GM19463 (cell line): ENCODE measurements around the gene OTOS.

ENCODE experiments used
- ATAC-seq: cut with Tn5 transposase; IDR thresholded peaks from one replicate; pipeline ENCODE4 v1.9.1; 2021; ENCODE audit warnings: mild to moderate bottlenecking, moderate library complexity; ENCODE audit not compliant: unreplicated experiment

OTOS gene

GRCh38 chr2:240168041-240168440, 27.6 kb upstream of the OTOS start:
- ATAC-seq = no peak

DNA sequence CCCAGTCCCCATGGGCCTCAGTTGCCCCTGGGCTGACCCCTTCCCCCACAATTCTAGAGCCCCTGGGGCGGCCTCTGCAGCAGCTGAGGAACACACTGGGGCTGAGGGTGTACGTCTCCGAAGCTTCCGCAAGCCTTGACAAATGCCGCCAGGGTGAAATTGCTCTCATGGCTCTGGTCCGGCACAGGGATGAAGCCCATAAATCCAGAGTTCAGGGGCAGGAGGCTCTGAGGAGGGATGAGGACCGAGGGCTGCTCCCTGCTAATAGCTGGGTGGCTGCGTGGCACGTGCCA, 27.1 kb upstream of the OTOS start:
- no peak for ATAC-seq

GRCh38 chr2:240166761-240167587, 26.5 kb upstream of the OTOS start:
- ATAC-seq = no peak

DNA sequence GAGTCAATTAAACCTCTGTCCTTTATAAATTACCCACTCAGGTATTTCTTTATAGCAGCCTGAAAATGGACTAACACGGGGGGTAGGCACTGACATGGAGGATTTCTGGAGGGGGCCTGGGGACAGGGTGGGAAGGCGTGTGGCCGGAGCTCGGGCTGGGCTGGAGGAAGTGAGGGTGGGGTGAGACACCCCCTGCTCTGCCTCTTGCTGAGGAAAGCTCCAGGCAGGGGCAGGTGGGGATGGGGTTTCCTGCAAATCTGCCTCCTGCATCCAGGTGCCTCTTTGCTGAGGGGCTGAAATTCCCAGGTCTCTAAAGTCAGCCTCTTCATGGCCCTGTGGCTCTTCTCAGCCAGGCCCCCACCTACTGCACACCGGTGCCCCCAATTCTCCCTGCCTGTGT, 25.7 kb upstream of the OTOS start:
- ATAC-seq = no peak

GRCh38 chr2:240165661-240166060, 25.2 kb upstream of the OTOS start:
- no peak for ATAC-seq

DNA sequence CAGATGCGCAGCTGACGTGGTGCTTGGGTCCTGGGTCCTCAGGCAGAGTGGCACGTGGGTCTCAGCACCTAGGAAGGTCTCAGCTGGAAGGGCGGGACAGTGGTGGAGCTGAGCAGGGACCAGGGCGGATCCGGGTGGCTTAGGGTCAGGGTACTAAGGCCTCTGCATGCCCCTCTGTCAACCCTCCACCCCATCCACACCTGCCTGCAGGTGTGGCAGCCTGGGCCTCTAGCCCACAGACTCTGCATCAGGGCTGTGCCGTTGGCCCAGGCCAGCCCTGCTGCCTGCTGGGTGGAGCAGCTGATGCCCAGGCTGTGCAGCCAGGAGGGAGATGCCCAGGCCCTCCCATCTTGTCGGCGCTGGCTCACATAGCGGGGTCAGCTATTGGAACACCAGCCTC, 24.6 kb upstream of the OTOS start:
- ATAC-seq = no peak

DNA sequence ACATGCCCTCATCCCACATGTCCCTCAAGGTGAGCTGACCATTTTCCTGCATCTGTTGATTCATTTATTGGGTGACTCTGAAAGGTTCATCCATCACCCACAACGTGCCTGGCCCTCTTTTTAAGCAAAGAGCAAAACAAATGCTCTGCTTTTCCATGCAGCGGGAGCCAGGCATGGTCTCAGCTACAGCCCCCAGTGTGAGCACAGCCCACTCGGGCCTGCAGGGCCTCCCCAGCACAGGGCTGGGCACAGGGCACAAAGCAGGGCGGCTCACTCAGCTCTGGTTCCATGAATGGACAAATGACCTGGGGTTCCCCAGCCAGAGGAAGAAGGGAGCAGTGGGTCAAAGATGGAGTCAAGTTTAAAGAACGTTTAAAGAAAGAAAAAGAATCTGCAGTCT, 24.1 kb upstream of the OTOS start:
- no peak for ATAC-seq

DNA sequence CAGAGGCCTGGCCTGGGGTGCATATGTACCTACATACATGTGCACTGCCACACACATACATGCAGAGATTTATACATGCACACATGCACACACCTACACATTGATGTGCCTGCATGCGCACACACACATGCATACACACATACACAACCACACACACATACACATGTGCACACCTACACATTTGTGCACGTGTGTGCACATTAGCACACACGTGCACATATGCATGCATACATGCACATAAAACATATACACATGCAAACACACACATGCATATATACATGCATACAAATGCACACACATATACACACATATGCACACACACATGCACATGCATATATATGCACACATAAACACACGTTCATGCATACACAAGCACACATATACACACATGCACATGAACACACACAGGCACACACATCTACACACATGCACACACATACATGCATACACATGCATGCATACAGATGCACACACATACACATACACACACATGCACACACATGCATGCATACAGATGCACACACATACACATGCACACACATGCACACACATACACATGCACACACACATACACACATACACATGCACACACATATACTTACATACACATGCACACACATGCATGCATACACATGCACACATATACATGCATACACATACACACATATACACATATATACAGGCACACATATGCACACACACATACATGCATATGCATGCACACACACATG, 23.6 kb upstream of the OTOS start:
- no peak for ATAC-seq

DNA sequence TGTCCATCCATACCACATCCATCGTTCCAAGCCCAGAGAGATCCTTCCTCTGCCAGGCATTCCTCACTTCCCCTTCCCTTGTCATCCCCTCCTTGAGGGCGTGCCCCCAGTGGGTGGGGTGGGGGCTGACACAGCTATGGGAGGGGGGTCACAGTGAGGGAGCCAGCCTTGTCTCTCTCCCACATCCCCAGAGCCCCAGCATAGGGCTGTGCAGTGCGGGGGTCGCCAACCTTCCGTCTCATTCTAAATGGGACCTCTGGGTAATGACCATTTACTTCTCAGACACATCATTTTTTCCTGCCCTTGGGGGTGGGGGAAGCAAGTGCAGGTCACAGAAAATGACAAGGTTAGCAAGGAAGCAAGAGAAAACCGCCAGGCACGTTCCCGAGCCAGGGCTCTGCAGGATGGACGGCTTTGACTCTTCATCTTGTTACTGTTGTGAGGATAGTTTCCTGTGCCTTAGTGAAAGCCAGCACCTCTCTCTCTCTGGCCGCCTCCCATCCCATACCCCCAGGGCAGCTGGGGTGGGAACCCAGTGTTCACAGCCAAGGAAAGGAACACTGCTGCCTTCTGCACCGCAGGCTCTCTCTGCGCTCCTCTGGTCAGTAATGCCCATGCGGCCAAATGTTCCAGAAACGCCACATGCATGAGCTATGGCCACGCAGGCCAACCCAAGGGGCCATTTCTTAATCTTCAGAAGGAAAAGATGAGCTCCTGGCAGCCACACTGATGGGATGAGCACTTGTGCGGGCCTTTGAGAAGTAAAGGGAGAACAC, 22.7 kb upstream of the OTOS start:
- no peak for ATAC-seq

DNA sequence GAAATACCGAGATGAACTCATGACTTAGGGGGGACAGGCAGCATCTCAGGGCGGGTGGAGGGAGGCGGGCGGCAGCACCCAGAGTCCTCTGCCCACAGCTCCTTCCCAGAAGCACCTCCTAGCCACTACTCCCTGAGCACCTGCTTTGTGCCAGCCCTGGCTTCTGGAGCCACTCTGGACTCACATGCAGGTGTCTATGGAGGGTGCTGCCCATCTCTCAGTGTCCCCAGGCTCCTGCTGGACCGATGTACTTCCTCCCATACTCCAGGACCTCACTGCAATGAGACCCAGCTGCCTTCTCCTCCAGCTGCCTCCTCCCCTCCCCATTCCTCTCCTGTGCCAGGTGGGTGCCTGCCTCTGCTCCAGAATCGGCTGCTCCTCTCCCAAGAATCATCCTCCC, 22.1 kb upstream of the OTOS start:
- ATAC-seq = no peak

GRCh38 chr2:240162032-240162431, 21.6 kb upstream of the OTOS start:
- ATAC-seq = no peak

DNA sequence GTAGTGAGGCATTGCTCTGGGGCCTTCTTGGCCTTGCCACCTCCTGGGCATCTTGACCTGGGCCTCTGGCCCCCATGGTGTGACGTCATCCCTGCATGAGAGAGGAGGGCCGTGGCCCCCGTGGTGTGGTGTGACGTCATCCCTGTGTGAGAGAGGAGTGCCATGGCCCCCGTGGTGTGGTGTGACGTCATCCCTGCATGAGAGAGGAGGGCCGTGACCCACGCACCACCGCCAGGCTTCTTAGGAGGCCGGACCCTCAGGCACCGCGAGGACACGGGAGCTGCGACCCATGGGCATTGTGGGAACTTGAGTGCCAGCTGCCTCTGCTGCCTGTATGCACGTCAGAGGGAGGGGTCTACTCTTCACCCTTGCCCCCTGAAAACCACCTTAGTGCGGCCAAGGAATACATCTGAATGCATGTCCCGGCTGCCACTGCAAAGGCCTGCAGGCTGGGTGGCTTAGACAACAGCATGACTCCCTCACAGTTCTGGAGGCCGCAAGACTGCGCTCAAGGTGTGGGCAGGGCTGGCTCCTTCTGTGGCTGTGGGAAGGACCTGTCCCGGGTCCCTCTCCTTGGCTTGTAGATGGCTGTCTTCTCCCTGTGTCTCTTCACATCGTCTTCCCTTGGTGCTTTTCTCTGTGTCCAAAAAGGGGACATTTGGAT, 20.8 kb upstream of the OTOS start:
- ATAC-seq = no peak

DNA sequence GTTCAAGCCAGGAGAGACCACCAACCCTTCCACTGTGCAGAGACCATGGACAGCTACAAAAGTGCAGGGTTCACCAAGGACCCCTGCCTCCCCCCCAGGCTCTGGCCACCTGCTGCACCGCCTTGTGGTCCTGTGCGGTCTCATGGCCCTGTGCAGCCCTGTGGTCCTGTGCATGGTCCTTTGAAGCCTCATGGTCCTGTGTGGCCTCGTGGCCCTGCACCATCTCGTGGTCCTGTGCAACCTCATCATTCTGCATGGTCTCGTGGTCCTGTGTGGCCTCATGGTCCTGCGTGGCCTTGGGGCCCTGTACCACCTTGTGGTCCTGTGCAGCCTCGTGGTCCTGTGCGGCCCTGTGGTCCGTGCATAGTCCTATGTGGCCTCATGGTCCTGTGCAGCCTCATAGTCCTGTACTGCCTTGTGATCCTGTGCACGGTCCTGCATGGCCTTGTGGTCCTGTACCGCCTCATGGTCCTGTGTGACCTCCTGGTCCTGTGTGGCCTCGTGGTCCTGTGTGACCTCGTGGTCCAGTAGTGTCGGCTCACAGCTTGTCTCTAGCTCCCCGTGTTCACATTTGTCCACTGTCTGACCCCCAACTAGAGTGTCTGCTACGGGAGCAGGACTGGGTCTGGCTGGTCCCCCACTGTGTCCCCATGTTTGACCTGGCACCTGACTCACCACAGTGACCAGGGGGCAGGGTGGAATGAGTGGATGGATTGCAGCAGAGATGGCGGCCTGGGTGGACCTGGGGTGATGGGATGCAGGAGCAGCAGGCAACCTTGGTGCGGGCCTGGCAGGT, 20.0 kb upstream of the OTOS start:
- no peak for ATAC-seq

DNA sequence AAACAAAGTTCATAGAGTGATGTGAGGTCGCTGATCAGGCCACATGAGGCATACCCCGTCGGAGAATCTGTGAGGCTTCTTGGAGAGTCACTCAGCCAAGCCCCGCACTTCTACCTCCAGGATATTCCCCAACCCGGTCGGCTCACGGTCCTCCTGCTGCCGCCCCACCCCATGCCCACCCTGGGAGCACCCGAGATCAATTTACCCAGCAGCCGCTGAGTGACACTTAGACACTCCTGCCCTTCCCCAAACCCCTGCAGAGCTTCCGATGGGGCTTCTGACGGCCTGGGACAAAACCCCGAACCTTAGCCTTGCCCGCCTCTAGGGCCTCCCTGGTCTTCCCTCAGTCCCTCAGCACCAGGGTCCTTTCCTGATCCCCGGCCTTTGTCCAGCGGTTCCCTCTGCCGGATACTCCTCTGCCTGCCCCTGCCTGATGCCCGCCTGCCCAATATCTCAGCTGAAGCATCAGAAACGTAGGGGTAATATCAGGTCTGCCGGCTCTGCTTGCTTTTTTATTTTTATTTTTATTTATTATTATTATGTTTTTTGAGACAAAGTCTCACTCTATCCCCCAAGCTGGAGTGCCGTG, 18.9 kb upstream of the OTOS start:
- ATAC-seq = no peak

GRCh38 chr2:240157147-240157470, 16.7 kb upstream of the OTOS start:
- ATAC-seq = no peak

- no peak for ATAC-seq
Observed at GRCh38 chr2:240156435-240157146, 16.1 kb upstream of the OTOS start.

- ATAC-seq = no peak
Observed at GRCh38 chr2:240155745-240156390, 15.4 kb upstream of the OTOS start.

GRCh38 chr2:240155048-240155744, 14.7 kb upstream of the OTOS start:
- no peak for ATAC-seq

DNA sequence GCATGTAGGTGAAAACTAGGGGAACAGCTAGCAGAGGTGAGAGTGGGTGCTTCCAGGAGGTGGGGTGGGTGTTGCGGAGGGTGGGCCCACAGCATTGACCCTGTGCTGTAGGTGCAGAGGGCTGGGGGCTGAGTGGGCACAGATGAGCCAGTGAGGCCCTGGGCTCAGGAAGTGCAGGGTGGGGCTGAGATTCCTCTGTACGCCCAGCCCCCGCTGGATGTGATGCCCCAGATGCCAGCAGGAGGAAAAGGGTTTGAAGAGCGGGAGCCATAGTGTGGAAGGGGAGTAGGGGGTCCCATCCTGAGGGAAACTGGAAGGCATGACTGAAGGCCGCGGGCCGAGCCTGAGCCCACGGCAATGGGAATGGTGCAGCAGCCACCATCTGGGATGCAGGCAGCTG, 14.1 kb upstream of the OTOS start:
- ATAC-seq = no peak
